Trophoblast cell (in vitro differentiated cells and primary cell): Measurements from ENCODE around the gene COL2A1.

Experiments
- DNase-seq, 2 donors: peaks; one replicate each; pipeline ENCODE4 v3.0.0-alpha.2; 2016
- H2AFZ ChIP-seq: 2 replicates; pipeline ENCODE4 v1.6.1; 2013; ENCODE audit warnings: low read length, moderate library complexity, mild to moderate bottlenecking; ENCODE audit not compliant: insufficient read depth, poor library complexity
- H2AK5ac ChIP-seq: 2 replicates; pipeline ENCODE4 v1.6.1; 2013; ENCODE audit warnings: mild to moderate bottlenecking, low read length
- H2BK120ac ChIP-seq: 2 replicates; pipeline ENCODE4 v1.6.1; 2013; ENCODE audit warnings: low read length, mild to moderate bottlenecking, moderate library complexity; ENCODE audit not compliant: insufficient read depth, poor library complexity
- H2BK12ac ChIP-seq: 2 replicates; pipeline ENCODE4 v1.6.1; 2013; ENCODE audit warnings: mild to moderate bottlenecking, low read length, moderate library complexity
- H2BK5ac ChIP-seq: 2 replicates; pipeline ENCODE4 v1.6.1; 2013; ENCODE audit warnings: low read length, low read depth, moderate library complexity, mild to moderate bottlenecking; ENCODE audit not compliant: poor library complexity
- H3K14ac ChIP-seq: 2 replicates; pipeline ENCODE4 v1.6.1; 2013; ENCODE audit warnings: mild to moderate bottlenecking, low read length
- H3K18ac ChIP-seq: 2 replicates; pipeline ENCODE4 v1.6.1; 2013; ENCODE audit warnings: mild to moderate bottlenecking, low read length
- H3K23ac ChIP-seq: 2 replicates; pipeline ENCODE4 v1.6.1; 2013; ENCODE audit warnings: low read length
- H3K27ac ChIP-seq: 2 replicates; pipeline ENCODE4 v1.5.1; 2013; ENCODE audit warnings: low read depth, mild to moderate bottlenecking, inconsistent platforms, low read length, moderate library complexity
- H3K27me3 ChIP-seq: 2 replicates; pipeline ENCODE4 v1.6.1; 2013; ENCODE audit warnings: inconsistent platforms, mild to moderate bottlenecking, low read length, moderate library complexity; ENCODE audit not compliant: insufficient read depth
- H3K36me3 ChIP-seq, 2 experiments: 1 replicate in 1 of 2; 2 replicates in 1 of 2; pipeline ENCODE4 v1.6.1; 2013; ENCODE audit warnings: low read length in 2 of 2, mild to moderate bottlenecking in 2 of 2, moderate library complexity in 1 of 2; ENCODE audit not compliant: insufficient read depth in 2 of 2, control insufficient read depth in 1 of 2
- H3K4ac ChIP-seq: 2 replicates; pipeline ENCODE4 v1.6.1; 2013; ENCODE audit warnings: low read depth, mild to moderate bottlenecking, low read length, moderate library complexity
- H3K4me1 ChIP-seq, 2 experiments: 1 replicate in 1 of 2; 2 replicates in 1 of 2; pipeline ENCODE4 v1.6.1; 2013; ENCODE audit warnings: low read length in 2 of 2, mild to moderate bottlenecking in 2 of 2, moderate library complexity in 1 of 2; ENCODE audit not compliant: insufficient read depth in 2 of 2, control insufficient read depth in 1 of 2
- H3K4me2 ChIP-seq: 2 replicates; pipeline ENCODE4 v1.6.1; 2013; ENCODE audit warnings: inconsistent platforms, mild to moderate bottlenecking, low read length, moderate library complexity
- H3K4me3 ChIP-seq: 2 replicates; pipeline ENCODE4 v1.5.1; 2013; ENCODE audit warnings: mild to moderate bottlenecking, low read depth, low read length, inconsistent platforms
- H3K79me1 ChIP-seq: one replicate; pipeline ENCODE4 v1.6.1; 2013; ENCODE audit warnings: low read length
- H3K79me2 ChIP-seq: 2 replicates; pipeline ENCODE4 v1.6.1; 2013; ENCODE audit warnings: low read length, mild to moderate bottlenecking; ENCODE audit not compliant: control insufficient read depth, insufficient read depth, poor library complexity
- H3K9ac ChIP-seq: 2 replicates; pipeline ENCODE4 v1.6.1; 2013; ENCODE audit warnings: mild to moderate bottlenecking, low read length
- H3K9me3 ChIP-seq: 2 replicates; pipeline ENCODE4 v1.6.1; 2013; ENCODE audit warnings: low read depth, mild to moderate bottlenecking, control low read depth, inconsistent platforms, low read length; ENCODE audit not compliant: insufficient read depth
- H4K12ac ChIP-seq: 2 replicates; pipeline ENCODE4 v1.6.1; 2013; ENCODE audit warnings: low read depth, mild to moderate bottlenecking, low read length, moderate library complexity
- H4K8ac ChIP-seq: 2 replicates; pipeline ENCODE4 v1.6.1; 2013; ENCODE audit warnings: low read depth, mild to moderate bottlenecking, low read length, moderate library complexity
- H4K91ac ChIP-seq: one replicate; pipeline ENCODE4 v1.6.1; 2013; ENCODE audit warnings: low read depth, mild to moderate bottlenecking, low read length, moderate library complexity
- WGBS: extraction: QIAGEN DNeasy Blood & Tissue Kit; methylation state at CpG from one replicate; pipeline ENCODE4 v1.1.7; 2013; ENCODE audit warnings: missing lambda C conversion rate; ENCODE audit not compliant: insufficient read length, insufficient coverage; ENCODE audit errors: extremely low coverage; 5-methylcytosine and 5-hydroxymethylcytosine counted together

COL2A1 gene

DNA sequence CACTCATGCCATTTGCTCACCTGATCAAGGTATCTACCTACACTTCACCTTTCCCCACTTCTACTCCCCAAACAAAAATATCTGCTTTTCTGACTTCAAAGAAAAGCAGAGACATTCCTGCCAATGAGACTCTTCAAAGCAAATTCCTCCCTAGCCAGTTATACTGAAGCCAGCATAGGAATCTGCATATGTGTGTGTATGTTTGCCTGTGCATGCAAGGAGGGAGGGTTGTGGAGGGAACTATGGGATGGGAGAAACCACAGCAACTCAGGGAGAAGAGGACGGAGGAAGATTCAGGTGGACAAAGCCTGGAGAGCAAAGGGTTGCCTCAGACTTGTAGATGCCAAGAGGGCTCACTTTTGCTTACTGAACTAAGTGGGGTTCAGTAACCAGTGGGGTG lies 73.1 kb downstream of the COL2A1 start:
- H2BK120ac ChIP-seq: no peak overlapping the region
- H3K36me3 ChIP-seq: no peaks in the 10 kb centered on the region
- no peak overlapping the region for H4K12ac ChIP-seq
- H3K4me3 ChIP-seq: no peak overlapping the region
- H2AK5ac ChIP-seq: no peak overlapping the region
- H3K23ac ChIP-seq: no peak overlapping the region
- H3K79me1 ChIP-seq: no peaks in the 10 kb centered on the region
- no peak overlapping the region for H4K8ac ChIP-seq
- H3K27ac ChIP-seq: no peak overlapping the region
- no peaks in the 10 kb centered on the region for H3K79me2 ChIP-seq
- no peak overlapping the region for H3K4ac ChIP-seq
- H3K4me2 ChIP-seq: no peak overlapping the region
- no peak overlapping the region for H2AFZ ChIP-seq
- no peak overlapping the region for H2BK12ac ChIP-seq
- H3K27me3 ChIP-seq: no peaks in the 10 kb centered on the region
- no peak for DNase-seq
- no peak overlapping the region for H4K91ac ChIP-seq
- H3K4me1 ChIP-seq: peaks cover 11 to 14% of the 10 kb centered on the region in 2 experiments
- H2BK5ac ChIP-seq: no peak overlapping the region
- no peak overlapping the region for H3K18ac ChIP-seq
- no peak overlapping the region for H3K9ac ChIP-seq
- no peak overlapping the region for H3K14ac ChIP-seq
- no CpG with 5 or more reads among the region's 1 CpG for whole genome bisulfite sequencing
- H3K9me3 ChIP-seq: peaks cover 3% of the 10 kb centered on the region

GRCh38 chr12:47930634-47931033 lies 73.6 kb downstream of the COL2A1 start:
- peaks cover 11 to 14% of the 10 kb centered on the region in 2 experiments for H3K4me1 ChIP-seq
- H2AFZ ChIP-seq: no peak overlapping the region
- no peak for DNase-seq
- no peak overlapping the region for H3K14ac ChIP-seq
- no peak overlapping the region for H3K18ac ChIP-seq
- H4K91ac ChIP-seq: no peak overlapping the region
- H3K79me1 ChIP-seq: no peaks in the 10 kb centered on the region
- H2BK120ac ChIP-seq: no peak overlapping the region
- H3K9me3 ChIP-seq: peaks cover 3% of the 10 kb centered on the region
- H3K23ac ChIP-seq: no peak overlapping the region
- no peaks in the 10 kb centered on the region for H3K27me3 ChIP-seq
- no peaks in the 10 kb centered on the region for H3K79me2 ChIP-seq
- H3K4me3 ChIP-seq: no peak overlapping the region
- H3K9ac ChIP-seq: no peak overlapping the region
- no peak overlapping the region for H2BK5ac ChIP-seq
- H2BK12ac ChIP-seq: no peak overlapping the region
- H3K27ac ChIP-seq: no peak overlapping the region
- H2AK5ac ChIP-seq: no peak overlapping the region
- no peak overlapping the region for H3K4ac ChIP-seq
- no peak overlapping the region for H4K8ac ChIP-seq
- no peaks in the 10 kb centered on the region for H3K36me3 ChIP-seq
- H3K4me2 ChIP-seq: no peak overlapping the region
- WGBS: no CpG with 5 or more reads among the region's 5 CpGs
- no peak overlapping the region for H4K12ac ChIP-seq

DNA sequence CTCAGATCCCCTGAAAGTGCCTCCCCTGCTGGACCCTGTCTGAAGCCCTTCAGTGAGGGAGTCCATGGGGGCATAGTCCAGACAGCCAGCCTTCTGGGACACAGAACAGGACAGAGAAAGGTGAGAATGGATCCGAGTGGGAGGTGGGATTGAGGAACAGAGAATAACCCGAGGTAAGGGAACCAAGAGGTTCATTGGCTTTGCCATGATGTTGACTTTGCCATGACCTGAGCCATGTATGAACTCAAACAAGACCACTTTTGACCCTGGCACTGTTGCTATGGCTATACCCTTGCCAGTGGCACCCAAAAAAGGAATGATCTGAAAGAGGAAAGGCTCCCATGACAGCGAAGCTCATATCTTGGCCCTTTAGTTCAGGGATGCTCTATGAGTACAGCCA lies 76.9 kb downstream of the COL2A1 start:
- Histone ChIP-seq H3K9ac (no peak overlapping the region), H3K79me2 (no peaks in the 10 kb centered on the region), H2BK120ac (no peak overlapping the region), H3K4me3 (no peak overlapping the region), H3K4ac (no peak overlapping the region), H3K27me3 (no peaks in the 10 kb centered on the region), H3K14ac (no peak overlapping the region), H3K79me1 (no peaks in the 10 kb centered on the region), H2BK12ac (no peak overlapping the region), H3K36me3 (no peaks in the 10 kb centered on the region), H3K9me3 (peaks cover 3% of the 10 kb centered on the region), H4K91ac (no peak overlapping the region), H2BK5ac (no peak overlapping the region), H2AFZ (no peak overlapping the region), H3K4me1 (peaks cover 8 to 11% of the 10 kb centered on the region in 2 experiments), H4K12ac (no peak overlapping the region), H3K18ac (no peak overlapping the region), H3K4me2 (no peak overlapping the region), H3K23ac (no peak overlapping the region), H4K8ac (no peak overlapping the region), H2AK5ac (no peak overlapping the region), H3K27ac (no peak overlapping the region)
- no CpG with 5 or more reads among the region's 3 CpGs for WGBS
- no peak for DNase-seq
